PC-3 (cell line): ENCODE measurements around the gene TUBGCP5.

Source experiments
- CTCF ChIP-seq: fragments of 300-600 bp; sonication (generic); conservative IDR thresholded peaks from 2 replicates; pipeline ENCODE4 v1.5.1; 2017; ENCODE audit warnings: antibody characterized with exemption, low read depth, mild to moderate bottlenecking, low read length
- EZH2 ChIP-seq: fragments of 300-600 bp; sonication (generic); IDR thresholded peaks from one replicate; pipeline ENCODE4 v1.6.1; 2017; ENCODE audit warnings: antibody characterized with exemption, mild to moderate bottlenecking, low read length; ENCODE audit not compliant: unreplicated experiment

- TF ChIP-seq CTCF (0 out of 2 replicates have a peak, but pooled peaks have one; percentile 17), EZH2 (no peak)
These were observed 84.4 kb downstream of the TUBGCP5 start for GRCh38 chr15:22954798-22955543.
